ENCODE results near the gene CIDEB. TPM values are rescaled to one million over a fixed set of nuclear protein-coding genes. Genes with fewer than 3 reads are reported as not detected.

Gene CIDEB
- total and polyA plus RNA-seq, 9 donors: 8.9 to 21.1 (median 14.8) TPM

DNA sequence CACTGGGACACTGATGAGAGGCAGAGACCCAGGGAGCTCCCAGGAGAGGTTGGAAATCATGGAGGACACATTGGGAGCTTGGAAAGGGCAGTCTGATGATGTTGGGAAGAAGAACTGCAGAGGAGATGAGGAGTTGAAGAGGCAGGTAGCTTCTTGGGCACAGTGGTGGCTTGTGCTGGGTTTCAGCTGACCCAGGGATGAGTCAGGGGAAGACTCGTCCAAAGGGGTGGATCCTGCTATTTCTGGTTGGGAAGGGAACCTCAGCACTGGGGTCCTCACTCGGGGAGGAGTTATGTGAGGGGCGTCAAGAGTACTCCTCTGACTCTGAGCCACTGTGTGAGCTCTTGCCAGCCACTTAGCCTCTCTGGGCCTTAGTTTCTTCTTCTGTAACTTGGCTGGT, 15.6 kb upstream of the CIDEB start:
- H3K27ac ChIP-seq (ENCODE audit: low read length): no peak overlapping the region
- no peak for DNase-seq
- peaks cover 4% of the 10 kb centered on the region for H3K4me1 ChIP-seq (ENCODE audit: control insufficient read depth, insufficient read depth, low read length)
- peaks cover 14% of the 10 kb centered on the region for H3K27me3 ChIP-seq (ENCODE audit: control insufficient read depth, insufficient read depth, low read length)
- no peaks in the 10 kb centered on the region for H3K9me3 ChIP-seq (replicated peaks; ENCODE audit: control insufficient read depth, low read depth, low read length)
- H3K36me3 ChIP-seq (ENCODE audit: control insufficient read depth, insufficient read depth, low read length): no peaks in the 10 kb centered on the region
- no peak overlapping the region for H3K4me3 ChIP-seq (ENCODE audit: low read length)
- 34% methylated on average over 3 of the region's 3 CpGs for WGBS (ENCODE audit: insufficient coverage)

GRCh38 chr14:24322672-24323071, 14.9 kb upstream of the CIDEB start:
- Histone ChIP-seq H3K36me3 (ENCODE audit: control insufficient read depth, insufficient read depth, low read length) (no peaks in the 10 kb centered on the region), H3K27ac (ENCODE audit: low read length) (no peak overlapping the region), H3K4me3 (ENCODE audit: low read length) (no peak overlapping the region), H3K27me3 (ENCODE audit: control insufficient read depth, insufficient read depth, low read length) (peaks cover 18% of the 10 kb centered on the region), H3K4me1 (ENCODE audit: control insufficient read depth, insufficient read depth, low read length) (peaks cover 4% of the 10 kb centered on the region), H3K9me3 (replicated peaks; ENCODE audit: control insufficient read depth, low read depth, low read length) (no peaks in the 10 kb centered on the region)
- no peak for DNase-seq
- WGBS (ENCODE audit: insufficient coverage): 37% methylated on average over 6 of the region's 10 CpGs

DNA sequence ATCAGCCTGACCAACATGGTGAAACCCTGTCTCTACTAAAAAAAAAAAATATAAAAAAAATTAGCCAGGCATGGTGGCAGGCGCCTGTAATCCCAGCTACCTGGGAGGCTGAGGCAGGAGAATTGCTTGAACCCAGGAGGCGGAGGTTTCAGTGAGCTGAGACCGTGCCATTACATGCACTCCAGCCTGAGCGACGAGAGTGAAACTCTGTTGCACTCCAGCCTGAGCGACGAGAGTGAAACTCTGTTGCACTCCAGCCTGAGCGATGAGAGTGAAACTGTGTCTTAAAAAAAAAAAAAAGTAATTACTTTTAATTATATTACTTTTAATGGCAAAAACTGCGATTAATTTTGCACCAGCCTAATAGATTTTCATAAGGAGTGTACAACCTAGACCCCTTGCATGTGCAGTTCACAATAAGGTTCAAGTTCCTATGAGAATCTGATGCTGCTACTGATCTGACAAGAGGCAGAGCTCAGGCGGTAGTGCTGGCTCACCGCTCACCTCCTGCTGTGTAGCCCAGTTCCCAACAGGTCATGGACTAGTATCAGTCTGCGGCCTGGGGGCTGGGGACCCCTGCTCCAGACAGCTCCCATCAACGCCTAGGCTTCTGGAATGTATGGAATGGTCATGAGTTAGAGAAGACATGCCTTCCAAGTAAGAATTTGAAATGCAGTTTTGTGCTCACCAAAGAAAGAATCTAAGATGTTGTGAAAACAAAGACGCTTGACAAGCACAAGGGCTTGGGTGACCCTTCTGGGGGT, 13.6 kb upstream of the CIDEB start:
- no peak overlapping the region for H3K4me3 ChIP-seq (ENCODE audit: low read length)
- no peaks in the 10 kb centered on the region for H3K36me3 ChIP-seq (ENCODE audit: control insufficient read depth, insufficient read depth, low read length)
- peaks cover 27% of the 10 kb centered on the region for H3K27me3 ChIP-seq (ENCODE audit: control insufficient read depth, insufficient read depth, low read length)
- H3K4me1 ChIP-seq (ENCODE audit: control insufficient read depth, insufficient read depth, low read length): no peaks in the 10 kb centered on the region
- DNase-seq: no peak
- WGBS (ENCODE audit: insufficient coverage): 73% methylated on average over 7 of the region's 14 CpGs
- no peak overlapping the region for H3K27ac ChIP-seq (ENCODE audit: low read length)
- no peaks in the 10 kb centered on the region for H3K9me3 ChIP-seq (replicated peaks; ENCODE audit: control insufficient read depth, low read depth, low read length)

GRCh38 chr14:24317141-24317928, 9.6 kb upstream of the CIDEB start:
- Histone ChIP-seq H3K27me3 (ENCODE audit: control insufficient read depth, insufficient read depth, low read length) (peaks cover 43% of the 10 kb centered on the region), H3K27ac (ENCODE audit: low read length) (no peak overlapping the region), H3K9me3 (replicated peaks; ENCODE audit: control insufficient read depth, low read depth, low read length) (no peaks in the 10 kb centered on the region), H3K4me3 (ENCODE audit: low read length) (no peak overlapping the region), H3K4me1 (ENCODE audit: control insufficient read depth, insufficient read depth, low read length) (peaks cover 20% of the 10 kb centered on the region), H3K36me3 (ENCODE audit: control insufficient read depth, insufficient read depth, low read length) (no peaks in the 10 kb centered on the region)
- 90% methylated on average over 1 of the region's 3 CpGs for WGBS (ENCODE audit: insufficient coverage)
- no peak for DNase-seq

DNA sequence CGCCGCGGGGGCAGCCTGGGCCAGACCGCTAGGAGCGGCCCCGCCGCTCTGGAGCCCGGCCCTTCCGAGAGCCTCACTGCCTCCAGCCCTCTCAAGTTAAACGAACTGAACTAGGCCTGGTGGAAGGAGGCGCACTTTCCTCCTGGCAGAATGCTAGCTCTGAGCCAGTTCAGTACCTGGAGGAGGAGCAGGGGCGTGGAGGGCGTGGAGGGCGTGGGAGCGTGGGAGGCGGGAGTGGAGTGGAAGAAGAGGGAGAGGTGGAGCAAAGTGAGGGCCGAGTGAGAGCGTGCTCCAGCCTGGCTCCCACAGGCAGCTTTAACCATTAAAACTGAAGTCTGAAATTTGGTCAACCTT, 8.8 kb upstream of the CIDEB start:
- H3K36me3 ChIP-seq (ENCODE audit: control insufficient read depth, insufficient read depth, low read length): no peaks in the 10 kb centered on the region
- H3K4me1 ChIP-seq (ENCODE audit: control insufficient read depth, insufficient read depth, low read length): peaks cover 27% of the 10 kb centered on the region
- DNase-seq: no peak
- H3K9me3 ChIP-seq (replicated peaks; ENCODE audit: control insufficient read depth, low read depth, low read length): no peaks in the 10 kb centered on the region
- H3K4me3 ChIP-seq (ENCODE audit: low read length): no peak overlapping the region
- H3K27me3 ChIP-seq (ENCODE audit: control insufficient read depth, insufficient read depth, low read length): peaks cover 43% of the 10 kb centered on the region
- 49% methylated on average over 12 of the region's 18 CpGs for WGBS (ENCODE audit: insufficient coverage)
- no peak overlapping the region for H3K27ac ChIP-seq (ENCODE audit: low read length)

DNA sequence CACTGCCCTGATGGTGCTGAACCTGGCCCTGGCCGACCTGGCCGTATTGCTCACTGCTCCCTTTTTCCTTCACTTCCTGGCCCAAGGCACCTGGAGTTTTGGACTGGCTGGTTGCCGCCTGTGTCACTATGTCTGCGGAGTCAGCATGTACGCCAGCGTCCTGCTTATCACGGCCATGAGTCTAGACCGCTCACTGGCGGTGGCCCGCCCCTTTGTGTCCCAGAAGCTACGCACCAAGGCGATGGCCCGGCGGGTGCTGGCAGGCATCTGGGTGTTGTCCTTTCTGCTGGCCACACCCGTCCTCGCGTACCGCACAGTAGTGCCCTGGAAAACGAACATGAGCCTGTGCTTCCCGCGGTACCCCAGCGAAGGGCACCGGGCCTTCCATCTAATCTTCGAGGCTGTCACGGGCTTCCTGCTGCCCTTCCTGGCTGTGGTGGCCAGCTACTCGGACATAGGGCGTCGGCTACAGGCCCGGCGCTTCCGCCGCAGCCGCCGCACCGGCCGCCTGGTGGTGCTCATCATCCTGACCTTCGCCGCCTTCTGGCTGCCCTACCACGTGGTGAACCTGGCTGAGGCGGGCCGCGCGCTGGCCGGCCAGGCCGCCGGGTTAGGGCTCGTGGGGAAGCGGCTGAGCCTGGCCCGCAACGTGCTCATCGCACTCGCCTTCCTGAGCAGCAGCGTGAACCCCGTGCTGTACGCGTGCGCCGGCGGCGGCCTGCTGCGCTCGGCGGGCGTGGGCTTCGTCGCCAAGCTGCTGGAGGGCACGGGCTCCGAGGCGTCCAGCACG, 8.2 kb upstream of the CIDEB start:
- Histone ChIP-seq H3K27ac (ENCODE audit: low read length) (no peak overlapping the region), H3K4me3 (ENCODE audit: low read length) (no peak overlapping the region)
- DNase-seq: peak; percentile 42

GRCh38 chr14:24315243-24315806, 7.5 kb upstream of the CIDEB start:
- no peaks in the 10 kb centered on the region for H3K36me3 ChIP-seq (ENCODE audit: control insufficient read depth, insufficient read depth, low read length)
- peaks cover 34% of the 10 kb centered on the region for H3K4me1 ChIP-seq (ENCODE audit: control insufficient read depth, insufficient read depth, low read length)
- no peaks in the 10 kb centered on the region for H3K9me3 ChIP-seq (replicated peaks; ENCODE audit: control insufficient read depth, low read depth, low read length)
- DNase-seq: no peak
- no peak overlapping the region for H3K27ac ChIP-seq (ENCODE audit: low read length)
- no peak overlapping the region for H3K4me3 ChIP-seq (ENCODE audit: low read length)
- peaks cover 43% of the 10 kb centered on the region for H3K27me3 ChIP-seq (ENCODE audit: control insufficient read depth, insufficient read depth, low read length)
- 62% methylated on average over 6 of the region's 10 CpGs for WGBS (ENCODE audit: insufficient coverage)

More for the DNA sequence above, 8.2 kb upstream of the CIDEB start:
- WGBS (ENCODE audit: insufficient coverage): 30% methylated on average over 70 of the region's 70 CpGs
- H3K27me3 ChIP-seq (ENCODE audit: control insufficient read depth, insufficient read depth, low read length): peaks cover 43% of the 10 kb centered on the region
- peaks cover 31% of the 10 kb centered on the region for H3K4me1 ChIP-seq (ENCODE audit: control insufficient read depth, insufficient read depth, low read length)
- no peaks in the 10 kb centered on the region for H3K9me3 ChIP-seq (replicated peaks; ENCODE audit: control insufficient read depth, low read depth, low read length)
- no peaks in the 10 kb centered on the region for H3K36me3 ChIP-seq (ENCODE audit: control insufficient read depth, insufficient read depth, low read length)

- Histone ChIP-seq H3K4me3 (ENCODE audit: low read length) (no peak overlapping the region), H3K36me3 (ENCODE audit: control insufficient read depth, insufficient read depth, low read length) (no peaks in the 10 kb centered on the region), H3K9me3 (replicated peaks; ENCODE audit: control insufficient read depth, low read depth, low read length) (no peaks in the 10 kb centered on the region), H3K4me1 (ENCODE audit: control insufficient read depth, insufficient read depth, low read length) (peaks cover 40% of the 10 kb centered on the region), H3K27me3 (ENCODE audit: control insufficient read depth, insufficient read depth, low read length) (peaks cover 40% of the 10 kb centered on the region), H3K27ac (ENCODE audit: low read length) (no peak overlapping the region)
- DNase-seq: peak; percentile 24
- WGBS (ENCODE audit: insufficient coverage): 67% methylated on average over 1 of the region's 5 CpGs
Observed at GRCh38 chr14:24314377-24315193, 6.8 kb upstream of the CIDEB start.

- H3K9me3 ChIP-seq (replicated peaks; ENCODE audit: control insufficient read depth, low read depth, low read length): no peaks in the 10 kb centered on the region
- H3K36me3 ChIP-seq (ENCODE audit: control insufficient read depth, insufficient read depth, low read length): no peaks in the 10 kb centered on the region
- 86% methylated on average over 1 of the region's 2 CpGs for WGBS (ENCODE audit: insufficient coverage)
- H3K27ac ChIP-seq (ENCODE audit: low read length): peak overlapping the region; percentile 13
- H3K4me1 ChIP-seq (ENCODE audit: control insufficient read depth, insufficient read depth, low read length): peaks cover 40% of the 10 kb centered on the region
- peaks cover 34% of the 10 kb centered on the region for H3K27me3 ChIP-seq (ENCODE audit: control insufficient read depth, insufficient read depth, low read length)
- no peak overlapping the region for H3K4me3 ChIP-seq (ENCODE audit: low read length)
- peak; percentile 38 for DNase-seq
Observed at GRCh38 chr14:24313913-24314312, 6.1 kb upstream of the CIDEB start.
